OCI-LY1 (cell line): Measurements from ENCODE around the gene ARHGEF4.

Experiments
- H2AFZ ChIP-seq: fragments of 200-600 bp; sonication (generic), shearing (Covaris generic); 2 replicates; pipeline ENCODE4 v1.6.0; 2014; ENCODE audit warnings: antibody characterized with exemption, mild to moderate bottlenecking, low read length
- H3F3A ChIP-seq: fragments of 200-600 bp; sonication (generic), shearing (Covaris generic); 2 replicates; pipeline ENCODE4 v1.6.0; 2014; ENCODE audit warnings: mild to moderate bottlenecking, antibody characterized with exemption, low read length, moderate library complexity; ENCODE audit not compliant: insufficient read depth
- H3K27ac ChIP-seq: fragments of 200-600 bp; sonication (generic); 2 replicates; pipeline ENCODE4 v1.5.1; 2014; ENCODE audit warnings: low read length, mixed run types, mild to moderate bottlenecking, low read depth; ENCODE audit not compliant: poor library complexity, severe bottlenecking
- H3K27me3 ChIP-seq: fragments of 200-600 bp; sonication (generic); 2 replicates; pipeline ENCODE4 v1.6.0; 2014; ENCODE audit warnings: antibody characterized with exemption, mild to moderate bottlenecking, low read length, moderate library complexity; ENCODE audit not compliant: insufficient read depth
- H3K36me3 ChIP-seq: fragments of 200-600 bp; sonication (generic); 2 replicates; pipeline ENCODE4 v1.6.1; 2014; ENCODE audit warnings: mild to moderate bottlenecking, antibody characterized with exemption, low read length, moderate library complexity, mixed read lengths; ENCODE audit not compliant: insufficient read depth
- H3K4me1 ChIP-seq: fragments of 200-600 bp; sonication (generic); 2 replicates; pipeline ENCODE4 v1.5.1; 2014; ENCODE audit warnings: mild to moderate bottlenecking, low read length, moderate library complexity; ENCODE audit not compliant: insufficient read depth, severe bottlenecking
- H3K4me2 ChIP-seq: fragments of 200-600 bp; sonication (generic), shearing (Covaris generic); 2 replicates; pipeline ENCODE4 v1.6.1; 2014; ENCODE audit warnings: low read length
- H3K4me3 ChIP-seq: fragments of 200-600 bp; sonication (generic); 2 replicates; pipeline ENCODE4 v1.5.1; 2014; ENCODE audit warnings: low read length, low read depth, mild to moderate bottlenecking, mixed read lengths; ENCODE audit not compliant: poor library complexity, severe bottlenecking
- H3K79me2 ChIP-seq: fragments of 200-600 bp; shearing (Covaris generic); 2 replicates; pipeline ENCODE4 v1.6.1; 2016; ENCODE audit warnings: mixed run types, low read length, mixed read lengths; ENCODE audit not compliant: insufficient read depth
- H3K9ac ChIP-seq: fragments of 200-600 bp; sonication (generic), shearing (Covaris generic); 2 replicates; pipeline ENCODE4 v1.6.1; 2014; ENCODE audit warnings: mild to moderate bottlenecking, low read length, mixed read lengths
- H3K9me2 ChIP-seq: fragments of 200-600 bp; sonication (generic), shearing (Covaris generic); 2 replicates; pipeline ENCODE4 v1.6.1; 2014; ENCODE audit warnings: low read depth, mild to moderate bottlenecking, low read length, mixed read lengths
- H3K9me3 ChIP-seq: fragments of 200-600 bp; shearing (Covaris generic); 2 replicates; pipeline ENCODE4 v1.6.1; 2014; ENCODE audit warnings: low read length, mixed read lengths
- H4K20me1 ChIP-seq: fragments of 200-600 bp; sonication (generic), shearing (Covaris generic); 2 replicates; pipeline ENCODE4 v1.6.0; 2016; ENCODE audit warnings: mild to moderate bottlenecking, low read length; ENCODE audit not compliant: insufficient read depth
- EZH2 ChIP-seq: fragments of 200-600 bp; sonication (generic), shearing (Covaris generic); IDR thresholded peaks from 2 replicates; pipeline ENCODE4 v1.8.0; 2017; ENCODE audit warnings: borderline replicate concordance, mixed run types, mild to moderate bottlenecking, antibody characterized with exemption, low read length, moderate library complexity, mixed read lengths
- TF ChIP-seq, protein P1 (sequence below): fragments of 200-600 bp; sonication (generic), shearing (Covaris generic); IDR thresholded peaks from 2 replicates; pipeline ENCODE4 v1.5.1; 2017; ENCODE audit warnings: mild to moderate bottlenecking, antibody characterized with exemption, low read length, moderate library complexity, mixed read lengths

ARHGEF4 gene

DNA sequence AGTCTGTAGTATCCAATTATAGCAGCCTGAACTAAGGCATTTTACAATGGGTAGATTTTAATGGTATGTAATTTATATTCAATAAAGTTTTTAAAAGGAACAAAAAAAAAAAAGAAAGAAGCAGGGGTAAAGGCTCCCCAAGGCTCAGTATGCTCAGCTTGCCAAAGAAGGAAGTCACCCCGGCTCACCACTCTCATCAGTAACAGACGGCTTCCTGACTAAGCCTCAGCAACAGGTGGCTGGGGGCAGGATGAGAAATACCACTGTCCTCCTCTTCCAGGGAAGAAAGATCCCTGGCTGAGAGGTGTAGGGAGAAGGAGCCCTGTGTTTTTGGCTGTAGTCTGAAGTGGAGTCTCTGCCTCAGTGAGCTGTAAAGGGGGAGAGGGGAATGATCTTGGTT lies 121.2 kb downstream of the ARHGEF4 start:
- Histone ChIP-seq H3K9me3 (peaks cover 4% of the 10 kb centered on the region; the same call in 1 of the 2 replicates), H3K27ac (no peak overlapping the region), H3K9me2 (no peaks in the 10 kb centered on the region), H2AFZ (no peak overlapping the region), H3K4me2 (no peak overlapping the region), H3K9ac (no peak overlapping the region), H3K4me1 (no peaks in the 10 kb centered on the region), H3F3A (no peaks in the 10 kb centered on the region), H3K36me3 (no peaks in the 10 kb centered on the region), H3K79me2 (no peaks in the 10 kb centered on the region), H3K4me3 (no peak overlapping the region), H3K27me3 (no peaks in the 10 kb centered on the region; the same call in 1 of the 2 replicates), H4K20me1 (no peaks in the 10 kb centered on the region)
- no peak for TF ChIP-seq EZH2
- TF ChIP-seq, protein P1, sequence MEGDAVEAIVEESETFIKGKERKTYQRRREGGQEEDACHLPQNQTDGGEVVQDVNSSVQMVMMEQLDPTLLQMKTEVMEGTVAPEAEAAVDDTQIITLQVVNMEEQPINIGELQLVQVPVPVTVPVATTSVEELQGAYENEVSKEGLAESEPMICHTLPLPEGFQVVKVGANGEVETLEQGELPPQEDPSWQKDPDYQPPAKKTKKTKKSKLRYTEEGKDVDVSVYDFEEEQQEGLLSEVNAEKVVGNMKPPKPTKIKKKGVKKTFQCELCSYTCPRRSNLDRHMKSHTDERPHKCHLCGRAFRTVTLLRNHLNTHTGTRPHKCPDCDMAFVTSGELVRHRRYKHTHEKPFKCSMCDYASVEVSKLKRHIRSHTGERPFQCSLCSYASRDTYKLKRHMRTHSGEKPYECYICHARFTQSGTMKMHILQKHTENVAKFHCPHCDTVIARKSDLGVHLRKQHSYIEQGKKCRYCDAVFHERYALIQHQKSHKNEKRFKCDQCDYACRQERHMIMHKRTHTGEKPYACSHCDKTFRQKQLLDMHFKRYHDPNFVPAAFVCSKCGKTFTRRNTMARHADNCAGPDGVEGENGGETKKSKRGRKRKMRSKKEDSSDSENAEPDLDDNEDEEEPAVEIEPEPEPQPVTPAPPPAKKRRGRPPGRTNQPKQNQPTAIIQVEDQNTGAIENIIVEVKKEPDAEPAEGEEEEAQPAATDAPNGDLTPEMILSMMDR, result no peak

DNA sequence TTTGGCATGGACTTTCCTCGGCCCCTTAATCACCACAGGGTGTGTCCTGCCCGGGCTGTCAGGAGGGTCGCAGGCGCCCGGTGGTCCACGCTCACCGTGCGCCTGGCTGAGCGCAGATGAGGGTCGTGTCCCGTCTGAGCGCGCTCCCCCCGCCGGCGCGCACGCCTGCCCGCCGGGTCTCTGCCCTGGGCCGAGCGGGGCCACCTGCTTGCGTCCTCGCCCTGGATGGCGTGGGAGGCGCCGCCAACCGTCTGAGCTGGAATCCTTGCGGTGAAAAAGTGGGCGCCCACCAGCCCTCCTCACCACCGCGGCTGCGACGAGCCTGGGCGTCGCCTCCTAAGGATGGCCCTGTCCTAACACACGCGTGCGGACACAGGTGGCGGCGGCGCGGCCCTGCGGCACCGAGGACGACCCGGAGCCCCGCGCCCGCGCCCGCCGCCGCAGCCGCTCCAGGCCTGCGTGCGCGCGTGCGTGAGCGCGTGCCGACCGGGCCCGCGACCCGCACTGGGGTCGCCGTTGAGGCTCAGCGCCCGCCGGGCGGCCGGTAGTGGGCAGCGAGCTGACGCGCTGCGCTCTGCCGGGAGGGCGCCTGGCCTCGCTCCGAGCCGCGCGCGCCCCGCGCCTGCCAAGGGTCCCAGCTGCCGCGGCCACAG lies 126.6 kb downstream of the ARHGEF4 start:
- H3K9me3 ChIP-seq, result no peaks in the 10 kb centered on the region
- no peak overlapping the region for H3K4me3 ChIP-seq
- H3F3A ChIP-seq, result no peaks in the 10 kb centered on the region
- H3K27ac ChIP-seq, result no peak overlapping the region
- no peak overlapping the region for H3K9ac ChIP-seq
- no peak overlapping the region for H3K4me2 ChIP-seq
- H3K27me3 ChIP-seq, result no peaks in the 10 kb centered on the region; the same call in none of the 2 replicates
- TF ChIP-seq EZH2, result no peak
- TF ChIP-seq, protein P1, result no peak
- H3K79me2 ChIP-seq, result no peaks in the 10 kb centered on the region
- H3K36me3 ChIP-seq, result no peaks in the 10 kb centered on the region
- H3K9me2 ChIP-seq, result no peaks in the 10 kb centered on the region
- H2AFZ ChIP-seq, result no peak overlapping the region
- H4K20me1 ChIP-seq, result no peaks in the 10 kb centered on the region
- H3K4me1 ChIP-seq, result no peaks in the 10 kb centered on the region

DNA sequence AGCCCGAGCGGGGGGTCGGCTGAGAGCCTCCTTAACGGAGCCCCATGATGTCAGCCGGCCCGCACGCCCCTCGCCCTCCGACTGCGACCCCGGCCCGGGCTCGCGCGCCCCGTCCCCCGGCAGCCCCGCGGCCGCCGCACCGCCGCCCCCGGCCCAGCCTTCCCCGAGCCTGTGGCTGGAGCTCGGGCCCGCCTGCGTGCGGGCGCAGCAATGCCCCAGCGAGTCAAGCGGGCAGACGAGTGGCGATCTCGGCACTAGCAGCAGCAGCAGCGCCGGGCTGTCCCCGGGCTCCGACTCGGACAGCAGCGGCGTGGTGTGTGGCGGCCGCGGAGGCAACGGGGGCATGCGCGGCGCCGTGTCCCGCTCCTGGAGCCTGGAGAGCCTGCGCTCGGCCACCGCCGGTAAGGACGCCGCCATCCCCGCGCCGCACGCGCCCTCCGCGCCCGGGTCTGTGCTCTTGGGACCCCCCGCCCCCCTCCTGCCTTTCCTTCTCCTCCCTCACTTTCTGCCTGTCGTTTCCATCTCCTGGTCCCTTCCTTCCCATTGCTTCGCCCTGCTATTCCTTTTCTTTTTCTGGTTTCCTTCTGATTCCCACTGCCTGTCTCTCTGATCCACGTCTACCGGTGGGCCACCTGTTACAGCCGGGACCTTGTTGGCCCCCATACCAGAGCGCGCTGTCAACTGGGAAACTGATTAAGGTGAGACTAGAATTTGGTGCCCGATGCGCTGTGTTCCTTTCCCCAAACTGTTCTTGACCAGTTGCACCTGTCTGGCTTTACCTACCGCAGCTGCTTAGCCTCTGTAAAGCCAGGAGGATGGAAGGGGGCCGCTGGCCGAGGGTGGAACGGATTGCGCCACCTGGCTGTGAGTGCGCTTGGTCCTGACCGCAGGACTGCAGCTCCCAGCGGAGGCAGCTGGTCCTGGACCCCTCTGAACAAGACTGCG lies 127.4 kb downstream of the ARHGEF4 start:
- Histone ChIP-seq H3K27ac (no peak overlapping the region), H3K4me3 (no peak overlapping the region), H2AFZ (no peak overlapping the region), H3K27me3 (no peaks in the 10 kb centered on the region; the same call in none of the 2 replicates), H3K9ac (no peak overlapping the region), H3F3A (no peaks in the 10 kb centered on the region), H3K9me3 (no peaks in the 10 kb centered on the region), H3K4me2 (no peak overlapping the region), H3K36me3 (no peaks in the 10 kb centered on the region), H3K9me2 (no peaks in the 10 kb centered on the region), H3K79me2 (no peaks in the 10 kb centered on the region), H4K20me1 (no peaks in the 10 kb centered on the region), H3K4me1 (no peaks in the 10 kb centered on the region)
- no peak for TF ChIP-seq EZH2
- TF ChIP-seq, protein P1, result 0 out of 2 replicates have a peak, but pooled peaks have one; percentile 8
